SK-N-SH (cell line): Measurements from ENCODE around the gene BICD2. TPM values are rescaled to one million over a fixed set of nuclear protein-coding genes. Genes with fewer than 3 reads are reported as not detected.

Experiments
- CTCF ChIA-PET: fragments of 300-600, 350-600 bp; formaldehyde crosslinking; extraction: SDS; loops from one replicate; lab custom pipeline; 2021; lab: Yijun Ruan, JAX
- POLR2A ChIA-PET: fragments of 350-600 bp; sonication (Branson Sonifier 250); formaldehyde crosslinking; extraction: SDS; loops from one replicate; lab custom pipeline; 2020; ENCODE audit warnings: antibody characterized with exemption, inconsistent platforms; lab: Yijun Ruan, JAX
- DNase-seq: peaks from one replicate; pipeline ENCODE4 v3.0.0; 2012
- H2AFZ ChIP-seq: fragments of 200-600 bp; sonication (generic); 2 replicates; pipeline ENCODE4 v1.8.1; 2016; ENCODE audit warnings: antibody characterized with exemption, mild to moderate bottlenecking, low read depth
- H3F3A ChIP-seq: fragments of 200-600 bp; sonication (generic); replicated peaks from 2 replicates; pipeline ENCODE3; 2016; ENCODE audit warnings: antibody characterized with exemption, mild to moderate bottlenecking; ENCODE audit not compliant: insufficient read depth
- H3K27ac ChIP-seq, 2 experiments: fragments of 200-500 bp in 1 of 2; fragments of 200-600 bp in 1 of 2; sonication (Bioruptor generic) in 1 of 2; sonication (generic), shearing (Covaris generic) in 1 of 2; 2 replicates each; pipeline versions ENCODE4 v1.5.1 to v1.6.1; 2014 to 2016; ENCODE audit warnings: low read depth in 2 of 2, inconsistent platforms in 1 of 2, low read length in 1 of 2, mild to moderate bottlenecking in 1 of 2, mixed read lengths in 1 of 2
- H3K27me3 ChIP-seq: fragments of 200-600 bp; sonication (generic), shearing (Covaris generic); 2 replicates; pipeline ENCODE4 v1.6.1; 2016; ENCODE audit warnings: mixed run types; ENCODE audit not compliant: insufficient read depth
- H3K36me3 ChIP-seq, 2 experiments: fragments of 200-500 bp in 1 of 2; fragments of 200-600 bp in 1 of 2; sonication (Bioruptor generic) in 1 of 2; sonication (generic) in 1 of 2; replicated peaks in 1 of 2; 2 replicates each; pipeline versions ENCODE3 to v1.5.1; 2014 to 2016; ENCODE audit warnings: low read length in 1 of 2, mild to moderate bottlenecking in 1 of 2; ENCODE audit not compliant: insufficient read depth in 2 of 2, control insufficient read depth in 1 of 2
- H3K4me1 ChIP-seq, 2 experiments: fragments of 200-500 bp in 1 of 2; fragments of 200-600 bp in 1 of 2; sonication (Bioruptor generic) in 1 of 2; sonication (generic), shearing (Covaris generic) in 1 of 2; 2 replicates each; pipeline versions ENCODE4 v1.5.1 to v1.6.1; 2014 to 2016; ENCODE audit warnings: low read depth in 1 of 2, low read length in 1 of 2, mixed run types in 1 of 2; ENCODE audit not compliant: insufficient read depth in 2 of 2, control insufficient read depth in 1 of 2
- H3K4me2 ChIP-seq: fragments of 200-600 bp; sonication (generic), shearing (Covaris generic); 2 replicates; pipeline ENCODE4 v1.6.1; 2017; ENCODE audit warnings: mixed run types
- H3K4me3 ChIP-seq, 2 experiments: fragments of 200-500 bp in 1 of 2; fragments of 200-600 bp in 1 of 2; sonication (Bioruptor generic) in 1 of 2; sonication (generic), shearing (Covaris generic) in 1 of 2; 2 replicates each; pipeline versions ENCODE4 v1.5.1 to v1.8.1; 2014 to 2016; ENCODE audit warnings: low read depth in 2 of 2, inconsistent platforms in 1 of 2, low read length in 1 of 2, mild to moderate bottlenecking in 1 of 2, mixed read lengths in 1 of 2, moderate library complexity in 1 of 2
- H3K79me2 ChIP-seq: fragments of 200-600 bp; sonication (generic); 2 replicates; pipeline ENCODE4 v1.8.1; 2017; ENCODE audit warnings: mild to moderate bottlenecking; ENCODE audit not compliant: insufficient read depth
- H3K9ac ChIP-seq: fragments of 200-600 bp; sonication (generic); 2 replicates; pipeline ENCODE4 v1.6.1; 2017; ENCODE audit warnings: mixed run types
- H3K9me2 ChIP-seq: fragments of 200-600 bp; sonication (generic); 2 replicates; pipeline ENCODE4 v1.6.1; 2017; ENCODE audit warnings: mixed run types
- H3K9me3 ChIP-seq: fragments of 200-600 bp; sonication (generic); 2 replicates; pipeline ENCODE4 v1.6.1; 2017; ENCODE audit warnings: mixed run types, mild to moderate bottlenecking, moderate library complexity
- H4K20me1 ChIP-seq: fragments of 200-600 bp; sonication (generic); 2 replicates; pipeline ENCODE4 v1.6.1; 2017; ENCODE audit warnings: mild to moderate bottlenecking, mixed run types; ENCODE audit not compliant: insufficient read depth
- CHD2 ChIP-seq: fragments of 150-350 bp; IDR thresholded peaks from 2 replicates; pipeline ENCODE4 v1.6.1; 2018; ENCODE audit warnings: low read length; ENCODE audit not compliant: partially characterized antibody
- ELF1 ChIP-seq: IDR thresholded peaks from 2 replicates; pipeline ENCODE4 v1.4.0; 2012
- FOSL2 ChIP-seq: IDR thresholded peaks from 2 replicates; pipeline ENCODE4 v1.4.0; 2012; ENCODE audit warnings: low read depth, mild to moderate bottlenecking, moderate library complexity, borderline replicate concordance
- MEF2A ChIP-seq: IDR thresholded peaks from 2 replicates; pipeline ENCODE4 v1.4.0; 2012; ENCODE audit warnings: low read depth, borderline replicate concordance
- NRF1 ChIP-seq: IDR thresholded peaks from 2 replicates; pipeline ENCODE4 v1.6.1; 2012; ENCODE audit warnings: low read depth, mild to moderate bottlenecking, low read length
- RAD21 ChIP-seq: IDR thresholded peaks from 2 replicates; pipeline ENCODE4 v1.6.1; 2012; ENCODE audit warnings: mild to moderate bottlenecking, low read length
- RFX5 ChIP-seq: IDR thresholded peaks from 2 replicates; pipeline ENCODE4 v1.6.1; 2012; ENCODE audit warnings: mild to moderate bottlenecking, improper control_type of control experiment, low read length
- SIN3A ChIP-seq: IDR thresholded peaks from 2 replicates; pipeline ENCODE4 v1.6.1; 2012; ENCODE audit warnings: low read depth, mild to moderate bottlenecking, low read length, moderate library complexity, borderline replicate concordance
- SMC3 ChIP-seq: IDR thresholded peaks from 2 replicates; pipeline ENCODE4 v1.6.1; 2012; ENCODE audit warnings: low read depth, low read length, improper control_type of control experiment
- TAF1 ChIP-seq: IDR thresholded peaks from 2 replicates; pipeline ENCODE4 v1.6.1; 2012; ENCODE audit warnings: low read depth, mild to moderate bottlenecking, low read length, moderate library complexity, borderline replicate concordance
- TCF12 ChIP-seq: IDR thresholded peaks from 2 replicates; pipeline ENCODE4 v1.4.0; 2012
- TEAD4 ChIP-seq: IDR thresholded peaks from 2 replicates; pipeline ENCODE4 v1.4.0; 2012; ENCODE audit warnings: mild to moderate bottlenecking, borderline replicate concordance; ENCODE audit not compliant: insufficient read depth
- WGBS: methylation state at CpG from one replicate; pipeline ENCODE4 v1.1.6; 2017; ENCODE audit warnings: low lambda C conversion rate; 5-methylcytosine and 5-hydroxymethylcytosine counted together
- polyA plus RNA-seq, 3 experiments: library from polyadenylated mRNA; depleted of rRNA; stranded (reverse); fragments of >200 nt; gene quantifications; 2 replicates each; pipeline ENCODE4 v1.2.3, GENCODE V29; 2012
- TF ChIP-seq, protein P1 (sequence below): fragments of 150-350 bp; IDR thresholded peaks from 2 replicates; pipeline ENCODE4 v1.6.1; 2016; ENCODE audit warnings: mild to moderate bottlenecking, low read depth, low read length
- TF ChIP-seq, protein P2 (sequence below): fragments of 150-350 bp; IDR thresholded peaks from 2 replicates; pipeline ENCODE4 v1.6.1; 2017; ENCODE audit warnings: antibody characterized with exemption, low read length, low read depth, borderline replicate concordance
- TF ChIP-seq, protein P3 (sequence below): IDR thresholded peaks from 2 replicates; pipeline ENCODE4 v1.4.0; 2012; ENCODE audit warnings: low read depth, borderline replicate concordance
- TF ChIP-seq, protein P4 (sequence below): IDR thresholded peaks from 2 replicates; pipeline ENCODE4; 2012
- TF ChIP-seq, protein P5 (sequence below): fragments of 200-600 bp; sonication (generic); IDR thresholded peaks from 2 replicates; pipeline ENCODE4 v1.6.1; 2017; ENCODE audit warnings: antibody characterized with exemption, mild to moderate bottlenecking, moderate library complexity
- TF ChIP-seq, protein P6 (sequence below): IDR thresholded peaks from 2 replicates; pipeline ENCODE4 v1.4.0; 2012; ENCODE audit warnings: low read depth

Gene BICD2
- polyA plus RNA-seq, 1 of the 3 experiments (the other 2 are of a cell fraction), result 19.6 TPM

DNA sequence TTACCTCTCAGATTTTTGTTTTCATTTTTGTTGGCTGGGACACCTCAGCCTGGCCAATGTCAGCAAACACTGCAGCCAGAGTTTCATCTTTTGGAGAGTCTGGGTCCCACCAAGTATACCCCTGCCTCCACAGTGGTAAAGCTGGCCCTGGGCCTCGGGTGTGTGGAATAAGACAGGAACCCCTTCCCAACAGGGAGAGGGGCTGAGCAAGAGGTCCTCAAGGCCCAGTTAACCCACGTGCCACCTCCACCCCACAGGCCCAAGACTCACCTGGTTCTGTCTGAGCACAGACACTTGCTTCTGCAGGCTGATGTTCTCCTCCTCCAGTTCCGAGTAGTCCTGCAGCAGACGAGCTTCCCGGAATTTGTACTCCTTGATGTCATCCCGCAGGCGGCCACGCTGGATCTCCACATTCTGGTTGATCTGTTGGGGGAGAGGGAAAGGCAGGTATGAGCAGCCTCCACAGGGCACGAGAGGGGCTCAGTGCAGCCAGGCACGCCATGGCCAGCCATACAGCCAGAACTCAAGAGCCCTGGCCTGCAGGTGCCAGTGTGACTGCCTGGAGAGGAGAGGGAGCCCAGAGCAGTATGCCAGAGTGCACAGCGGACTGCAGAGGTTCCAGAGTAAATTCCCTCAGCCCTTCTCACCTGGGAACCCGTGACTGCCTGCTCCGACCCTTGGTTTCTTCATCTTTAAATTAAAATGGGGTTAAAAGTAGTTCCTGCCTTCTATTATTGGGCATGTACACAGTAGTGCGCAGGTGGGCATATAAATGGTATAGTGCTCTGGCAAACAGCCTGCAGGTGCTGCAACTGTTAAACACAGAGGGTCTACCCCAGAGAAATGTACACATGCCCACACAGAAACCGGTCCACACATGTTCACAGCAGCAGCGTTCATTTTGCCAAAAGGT is 42.0 kb downstream of the BICD2 start:
- H4K20me1 ChIP-seq, result 0 out of 2 replicates have a peak, but pooled peaks cover 10% of the 10 kb centered on the region
- H3K4me3 ChIP-seq, result no peak overlapping the region
- H3K36me3 ChIP-seq, result peaks cover 0 to 67% of the 10 kb centered on the region in 2 experiments
- H3K4me2 ChIP-seq, result no peak overlapping the region
- CTCF ChIA-PET, result interaction anchor here (1.0 to 4.4 kb wide), 2 partner anchors 69 to 397 kb away, joined by 3 to 22 read pairs; partner anchors contain the start of gene CENPP
- H3K27me3 ChIP-seq, result no peaks in the 10 kb centered on the region
- TF ChIP-seq TCF12, result no peak
- TF ChIP-seq, protein P1, sequence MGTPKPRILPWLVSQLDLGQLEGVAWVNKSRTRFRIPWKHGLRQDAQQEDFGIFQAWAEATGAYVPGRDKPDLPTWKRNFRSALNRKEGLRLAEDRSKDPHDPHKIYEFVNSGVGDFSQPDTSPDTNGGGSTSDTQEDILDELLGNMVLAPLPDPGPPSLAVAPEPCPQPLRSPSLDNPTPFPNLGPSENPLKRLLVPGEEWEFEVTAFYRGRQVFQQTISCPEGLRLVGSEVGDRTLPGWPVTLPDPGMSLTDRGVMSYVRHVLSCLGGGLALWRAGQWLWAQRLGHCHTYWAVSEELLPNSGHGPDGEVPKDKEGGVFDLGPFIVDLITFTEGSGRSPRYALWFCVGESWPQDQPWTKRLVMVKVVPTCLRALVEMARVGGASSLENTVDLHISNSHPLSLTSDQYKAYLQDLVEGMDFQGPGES, result no peak
- no peak for TF ChIP-seq TAF1
- TF ChIP-seq TEAD4, result no peak
- TF ChIP-seq, protein P2, sequence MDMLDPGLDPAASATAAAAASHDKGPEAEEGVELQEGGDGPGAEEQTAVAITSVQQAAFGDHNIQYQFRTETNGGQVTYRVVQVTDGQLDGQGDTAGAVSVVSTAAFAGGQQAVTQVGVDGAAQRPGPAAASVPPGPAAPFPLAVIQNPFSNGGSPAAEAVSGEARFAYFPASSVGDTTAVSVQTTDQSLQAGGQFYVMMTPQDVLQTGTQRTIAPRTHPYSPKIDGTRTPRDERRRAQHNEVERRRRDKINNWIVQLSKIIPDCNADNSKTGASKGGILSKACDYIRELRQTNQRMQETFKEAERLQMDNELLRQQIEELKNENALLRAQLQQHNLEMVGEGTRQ, result no peak
- TF ChIP-seq CHD2, result no peak
- no peak for TF ChIP-seq NRF1
- TF ChIP-seq, protein P3, sequence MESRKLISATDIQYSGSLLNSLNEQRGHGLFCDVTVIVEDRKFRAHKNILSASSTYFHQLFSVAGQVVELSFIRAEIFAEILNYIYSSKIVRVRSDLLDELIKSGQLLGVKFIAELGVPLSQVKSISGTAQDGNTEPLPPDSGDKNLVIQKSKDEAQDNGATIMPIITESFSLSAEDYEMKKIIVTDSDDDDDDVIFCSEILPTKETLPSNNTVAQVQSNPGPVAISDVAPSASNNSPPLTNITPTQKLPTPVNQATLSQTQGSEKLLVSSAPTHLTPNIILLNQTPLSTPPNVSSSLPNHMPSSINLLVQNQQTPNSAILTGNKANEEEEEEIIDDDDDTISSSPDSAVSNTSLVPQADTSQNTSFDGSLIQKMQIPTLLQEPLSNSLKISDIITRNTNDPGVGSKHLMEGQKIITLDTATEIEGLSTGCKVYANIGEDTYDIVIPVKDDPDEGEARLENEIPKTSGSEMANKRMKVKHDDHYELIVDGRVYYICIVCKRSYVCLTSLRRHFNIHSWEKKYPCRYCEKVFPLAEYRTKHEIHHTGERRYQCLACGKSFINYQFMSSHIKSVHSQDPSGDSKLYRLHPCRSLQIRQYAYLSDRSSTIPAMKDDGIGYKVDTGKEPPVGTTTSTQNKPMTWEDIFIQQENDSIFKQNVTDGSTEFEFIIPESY, result no peak
- no peak for TF ChIP-seq RAD21
- TF ChIP-seq RFX5, result no peak
- no peak for TF ChIP-seq SIN3A
- TF ChIP-seq, protein P4, sequence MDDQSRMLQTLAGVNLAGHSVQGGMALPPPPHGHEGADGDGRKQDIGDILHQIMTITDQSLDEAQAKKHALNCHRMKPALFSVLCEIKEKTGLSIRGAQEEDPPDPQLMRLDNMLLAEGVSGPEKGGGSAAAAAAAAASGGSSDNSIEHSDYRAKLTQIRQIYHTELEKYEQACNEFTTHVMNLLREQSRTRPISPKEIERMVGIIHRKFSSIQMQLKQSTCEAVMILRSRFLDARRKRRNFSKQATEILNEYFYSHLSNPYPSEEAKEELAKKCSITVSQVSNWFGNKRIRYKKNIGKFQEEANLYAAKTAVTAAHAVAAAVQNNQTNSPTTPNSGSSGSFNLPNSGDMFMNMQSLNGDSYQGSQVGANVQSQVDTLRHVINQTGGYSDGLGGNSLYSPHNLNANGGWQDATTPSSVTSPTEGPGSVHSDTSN, result no peak
- no peak for TF ChIP-seq SMC3
- no peak for TF ChIP-seq FOSL2
- TF ChIP-seq ELF1, result no peak
- no peak for TF ChIP-seq MEF2A
- TF ChIP-seq, protein P5, sequence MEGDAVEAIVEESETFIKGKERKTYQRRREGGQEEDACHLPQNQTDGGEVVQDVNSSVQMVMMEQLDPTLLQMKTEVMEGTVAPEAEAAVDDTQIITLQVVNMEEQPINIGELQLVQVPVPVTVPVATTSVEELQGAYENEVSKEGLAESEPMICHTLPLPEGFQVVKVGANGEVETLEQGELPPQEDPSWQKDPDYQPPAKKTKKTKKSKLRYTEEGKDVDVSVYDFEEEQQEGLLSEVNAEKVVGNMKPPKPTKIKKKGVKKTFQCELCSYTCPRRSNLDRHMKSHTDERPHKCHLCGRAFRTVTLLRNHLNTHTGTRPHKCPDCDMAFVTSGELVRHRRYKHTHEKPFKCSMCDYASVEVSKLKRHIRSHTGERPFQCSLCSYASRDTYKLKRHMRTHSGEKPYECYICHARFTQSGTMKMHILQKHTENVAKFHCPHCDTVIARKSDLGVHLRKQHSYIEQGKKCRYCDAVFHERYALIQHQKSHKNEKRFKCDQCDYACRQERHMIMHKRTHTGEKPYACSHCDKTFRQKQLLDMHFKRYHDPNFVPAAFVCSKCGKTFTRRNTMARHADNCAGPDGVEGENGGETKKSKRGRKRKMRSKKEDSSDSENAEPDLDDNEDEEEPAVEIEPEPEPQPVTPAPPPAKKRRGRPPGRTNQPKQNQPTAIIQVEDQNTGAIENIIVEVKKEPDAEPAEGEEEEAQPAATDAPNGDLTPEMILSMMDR, result no peak
- TF ChIP-seq, protein P6, sequence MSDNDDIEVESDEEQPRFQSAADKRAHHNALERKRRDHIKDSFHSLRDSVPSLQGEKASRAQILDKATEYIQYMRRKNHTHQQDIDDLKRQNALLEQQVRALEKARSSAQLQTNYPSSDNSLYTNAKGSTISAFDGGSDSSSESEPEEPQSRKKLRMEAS, result no peak
- H3K9me2 ChIP-seq, result no peaks in the 10 kb centered on the region
- H3K4me1 ChIP-seq, result peaks cover 0 to 19% of the 10 kb centered on the region in 2 experiments; a peak in 1 of 4 replicates
- WGBS, result 94% methylated on average over 14 of the region's 16 CpGs
- H3K27ac ChIP-seq, result no peak overlapping the region
- DNase-seq, result no peak
- H3K9ac ChIP-seq, result no peak overlapping the region
- POLR2A ChIA-PET, result no interaction called here
- no peak overlapping the region for H2AFZ ChIP-seq
- no peaks in the 10 kb centered on the region for H3F3A ChIP-seq
- H3K79me2 ChIP-seq, result peaks cover 25% of the 10 kb centered on the region
- H3K9me3 ChIP-seq, result no peaks in the 10 kb centered on the region
